HL-60 (cell line): ENCODE data around the gene MYH11.
"Not testable (repeated sequence)": the region's sequence is repeated elsewhere in the genome, so short reads cannot be mapped to it uniquely, and the experiment has no call there.

Experiments used
- CTCF ChIP-seq: IDR thresholded peaks from one replicate; pipeline ENCODE4 v1.5.1; 2011; ENCODE audit warnings: low read length, control low read depth, inconsistent platforms; ENCODE audit not compliant: insufficient read depth
- GABPA ChIP-seq: IDR thresholded peaks from 2 replicates; pipeline ENCODE4 v1.6.1; 2012; ENCODE audit warnings: low read depth
- POLR2AphosphoS5 ChIP-seq: IDR thresholded peaks from 2 replicates; pipeline ENCODE4 v1.6.1; 2012; ENCODE audit warnings: low read depth
- REST ChIP-seq: IDR thresholded peaks from 2 replicates; pipeline ENCODE4 v1.6.1; 2012; ENCODE audit warnings: low read depth; ENCODE audit not compliant: insufficient replicate concordance
- SPI1 ChIP-seq: IDR thresholded peaks from 2 replicates; pipeline ENCODE4 v1.6.1; 2012; ENCODE audit warnings: low read depth, mild to moderate bottlenecking, borderline replicate concordance

GRCh38 chr16:15727697-15728096, 129.1 kb downstream of the MYH11 start:
- TF ChIP-seq CTCF, POLR2AphosphoS5, REST, SPI1, GABPA: not testable (repeated sequence)
